MCF 10A (cell line): ENCODE data around the gene PMVK. TPM values are rescaled to one million over a fixed set of nuclear protein-coding genes. Genes with fewer than 3 reads are reported as not detected.

Source experiments
- BruUV-seq: library from RNA; stranded (reverse); fragments of 400-500 nt; replicated peaks from 2 replicates; lab custom pipeline; 2021; lab: Mats Ljungman, UMichigan
- CTCF ChIA-PET: fragments of 300-600 bp; sonication (Branson Sonifier 250); formaldehyde crosslinking; extraction: SDS; loops from one replicate; lab custom pipeline; 2021; ENCODE audit warnings: antibody characterized with exemption, inconsistent platforms; lab: Yijun Ruan, JAX
- POLR2A ChIA-PET: fragments of 300-600, 350-650 bp; sonication (Branson Sonifier 250); formaldehyde crosslinking; extraction: SDS; loops from one replicate; lab custom pipeline; 2020; ENCODE audit warnings: antibody characterized with exemption, inconsistent platforms; lab: Yijun Ruan, JAX
- DNase-seq: peaks from one replicate; pipeline ENCODE4 v3.0.0-alpha.2; 2018; ENCODE audit not compliant: unreplicated experiment
- H3K27ac Mint-ChIP-seq: one replicate; pipeline ENCODE4 v1.8.0; 2022; ENCODE audit warnings: mild to moderate bottlenecking, low read depth, mixed read lengths; ENCODE audit not compliant: unreplicated experiment
- H3K27me3 Mint-ChIP-seq: one replicate; pipeline ENCODE4 v1.8.0; 2022; ENCODE audit warnings: mixed read lengths; ENCODE audit not compliant: insufficient read depth, unreplicated experiment
- H3K36me3 Mint-ChIP-seq: one replicate; pipeline ENCODE4 v1.8.0; 2022; ENCODE audit warnings: mild to moderate bottlenecking, moderate library complexity, mixed read lengths; ENCODE audit not compliant: insufficient read depth, unreplicated experiment
- H3K4me1 Mint-ChIP-seq: one replicate; pipeline ENCODE4 v1.8.0; 2022; ENCODE audit warnings: mixed read lengths; ENCODE audit not compliant: insufficient read depth, unreplicated experiment
- H3K4me3 Mint-ChIP-seq: one replicate; pipeline ENCODE4 v1.8.0; 2022; ENCODE audit warnings: mild to moderate bottlenecking, moderate library complexity, mixed read lengths; ENCODE audit not compliant: unreplicated experiment
- H3K9me3 Mint-ChIP-seq: one replicate; pipeline ENCODE4 v1.8.0; 2022; ENCODE audit warnings: mixed read lengths; ENCODE audit not compliant: unreplicated experiment
- intact Hi-C: fragments of 100-400 bp; cut with micrococcal nuclease; formaldehyde crosslinking; loops from 2 replicates; pipeline ENCODE4 v1.14.1; 2022
- total RNA-seq: library from RNA; stranded (reverse); gene quantifications from 2 replicates; pipeline ENCODE4 v1.2.3, GENCODE V29; 2022
- TF ChIP-seq, protein P1 (sequence below): fragments of 200-600 bp; IDR thresholded peaks from one replicate; pipeline ENCODE4 v1.8.0; 2022; ENCODE audit warnings: antibody characterized with exemption, mild to moderate bottlenecking; ENCODE audit not compliant: unreplicated experiment

PMVK gene
- total RNA-seq, 1 experiment from 2014 or later = 68.9 TPM

GRCh38 chr1:154963643-154964042 lies 27.1 kb upstream of the PMVK start:
- POLR2A ChIA-PET = interaction anchor here (0.8 to 39.6 kb wide), 8 partner anchors 8 to 217 kb away, joined by 3 to 1917 read pairs (median 5); partner anchors contain the start of genes ADAM15, CKS1B, EFNA4 and FLAD1
- intact Hi-C loops = loop anchor here (2.0 kb wide), 1 partner anchor 87 kb away; the partner anchor contains the start of gene ADAM15
- no peak overlapping the region for H3K27ac Mint-ChIP-seq
- no peaks in the 10 kb centered on the region for H3K9me3 Mint-ChIP-seq
- H3K36me3 Mint-ChIP-seq = peaks cover 83% of the 10 kb centered on the region
- DNase-seq = no peak
- no peak overlapping the region for H3K4me3 Mint-ChIP-seq
- no TSS peak for BruUV-seq
- peaks cover 46% of the 10 kb centered on the region for H3K4me1 Mint-ChIP-seq
- CTCF ChIA-PET = interaction anchor here (0.7 to 4.7 kb wide), 11 partner anchors 7 to 633 kb away, joined by 3 to 34 read pairs (median 5); partner anchors contain the start of genes PBXIP1 and SHC1
- TF ChIP-seq, protein P1, sequence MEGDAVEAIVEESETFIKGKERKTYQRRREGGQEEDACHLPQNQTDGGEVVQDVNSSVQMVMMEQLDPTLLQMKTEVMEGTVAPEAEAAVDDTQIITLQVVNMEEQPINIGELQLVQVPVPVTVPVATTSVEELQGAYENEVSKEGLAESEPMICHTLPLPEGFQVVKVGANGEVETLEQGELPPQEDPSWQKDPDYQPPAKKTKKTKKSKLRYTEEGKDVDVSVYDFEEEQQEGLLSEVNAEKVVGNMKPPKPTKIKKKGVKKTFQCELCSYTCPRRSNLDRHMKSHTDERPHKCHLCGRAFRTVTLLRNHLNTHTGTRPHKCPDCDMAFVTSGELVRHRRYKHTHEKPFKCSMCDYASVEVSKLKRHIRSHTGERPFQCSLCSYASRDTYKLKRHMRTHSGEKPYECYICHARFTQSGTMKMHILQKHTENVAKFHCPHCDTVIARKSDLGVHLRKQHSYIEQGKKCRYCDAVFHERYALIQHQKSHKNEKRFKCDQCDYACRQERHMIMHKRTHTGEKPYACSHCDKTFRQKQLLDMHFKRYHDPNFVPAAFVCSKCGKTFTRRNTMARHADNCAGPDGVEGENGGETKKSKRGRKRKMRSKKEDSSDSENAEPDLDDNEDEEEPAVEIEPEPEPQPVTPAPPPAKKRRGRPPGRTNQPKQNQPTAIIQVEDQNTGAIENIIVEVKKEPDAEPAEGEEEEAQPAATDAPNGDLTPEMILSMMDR = no peak
- no peaks in the 10 kb centered on the region for H3K27me3 Mint-ChIP-seq

DNA sequence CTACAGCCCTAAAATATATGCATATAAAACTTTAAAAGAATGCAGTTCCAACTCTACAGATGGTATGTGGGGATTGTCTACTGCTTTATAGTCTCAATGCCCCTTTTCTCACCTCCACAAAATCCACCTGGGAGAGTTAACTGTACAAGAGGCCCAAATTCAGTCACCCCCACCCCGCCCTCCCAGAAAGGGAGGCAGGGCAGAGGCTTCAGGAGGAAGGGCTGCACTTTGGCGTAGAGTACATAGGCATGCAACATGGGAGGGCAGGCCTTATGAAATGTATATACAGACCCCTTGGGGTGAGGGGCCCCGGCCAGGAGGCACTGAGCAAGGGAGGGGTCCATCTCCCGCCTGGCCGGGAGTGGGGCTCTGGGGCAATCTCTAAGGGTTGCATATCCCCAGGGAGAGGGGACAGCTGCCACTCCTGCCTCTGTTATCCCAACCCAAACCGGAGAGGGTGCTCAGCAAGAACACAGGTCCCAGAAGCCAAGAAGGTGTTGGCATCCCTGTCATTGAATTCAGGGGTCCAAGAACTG lies 26.3 kb upstream of the PMVK start:
- peak overlapping the region; percentile 73 for H3K4me3 Mint-ChIP-seq
- no TSS peak for BruUV-seq
- ChIA-PET POLR2A (interaction anchor here (0.8 to 39.6 kb wide), 11 partner anchors 26 to 218 kb away, joined by 3 to 1917 read pairs (median 4); partner anchors contain the start of genes ADAM15, CKS1B, FLAD1 and LENEP), CTCF (interaction anchor here (0.6 to 3.0 kb wide), 11 partner anchors 9 to 375 kb away, joined by 3 to 34 read pairs (median 4); partner anchors contain the start of gene SHC1)
- intact Hi-C loops = loop anchor here (1.0 to 2.0 kb wide), 3 partner anchors 9 to 88 kb away; partner anchors contain the start of gene ADAM15
- TF ChIP-seq, protein P1 = no peak
- DNase-seq = no peak
- H3K27me3 Mint-ChIP-seq = no peaks in the 10 kb centered on the region
- peaks cover 82% of the 10 kb centered on the region for H3K36me3 Mint-ChIP-seq
- H3K27ac Mint-ChIP-seq = no peak overlapping the region
- peaks cover 39% of the 10 kb centered on the region for H3K4me1 Mint-ChIP-seq
- no peaks in the 10 kb centered on the region for H3K9me3 Mint-ChIP-seq

GRCh38 chr1:154962156-154962749 lies 25.7 kb upstream of the PMVK start:
- Mint-ChIP-seq H3K36me3 (peaks cover 76% of the 10 kb centered on the region), H3K4me1 (peaks cover 36% of the 10 kb centered on the region), H3K27ac (peak overlapping the region; percentile 33), H3K4me3 (peak overlapping the region; percentile 73), H3K9me3 (no peaks in the 10 kb centered on the region), H3K27me3 (no peaks in the 10 kb centered on the region)
- POLR2A ChIA-PET = interaction anchor here (0.7 to 39.6 kb wide), 18 partner anchors 26 to 741 kb away, joined by 3 to 1917 read pairs (median 4); partner anchors contain the start of genes ADAM15, CKS1B, FLAD1 and LENEP
- peak; percentile 46 for DNase-seq
- intact Hi-C loops = loop anchor here (1.0 to 2.0 kb wide), 3 partner anchors 10 to 89 kb away; partner anchors contain the start of gene ADAM15
- CTCF ChIA-PET = interaction anchor here (0.6 to 3.0 kb wide), 16 partner anchors 9 to 374 kb away, joined by 3 to 34 read pairs (median 4); partner anchors contain the start of genes ADAM15, SHC1 and ZBTB7B
- TF ChIP-seq, protein P1 = no peak
- TSS peak; percentile 67 for BruUV-seq
